CD4-positive, alpha-beta T cell (primary cell): Measurements from ENCODE around the gene CDK17. TPM values are rescaled to one million over a fixed set of nuclear protein-coding genes. Genes with fewer than 3 reads are reported as not detected.

Source experiments
- ATAC-seq: fragments of 200-7000 bp; cut with Tn5 transposase; one replicate; pipeline ENCODE4 v1.10.0; 2022; ENCODE audit warnings: mild to moderate bottlenecking; ENCODE audit not compliant: poor library complexity
- CTCF ChIA-PET: fragments of 350-600 bp; sonication (Branson Sonifier 250); formaldehyde crosslinking; loops from one replicate; lab custom pipeline; 2021; ENCODE audit warnings: antibody characterized with exemption, inconsistent platforms; lab: Charles Lee
- POLR2A ChIA-PET: fragments of 350-600 bp; sonication (Branson Sonifier 250); formaldehyde crosslinking; loops from one replicate; lab custom pipeline; 2021; ENCODE audit warnings: antibody characterized with exemption, inconsistent platforms; lab: Charles Lee
- DNase-seq, 14 experiments: peaks; one replicate each; pipeline ENCODE4 v3.0.0-alpha.2; 2013 to 2020; ENCODE audit warnings: mixed read lengths in 2 of 14
- H3K27ac ChIP-seq, 2 donors: one replicate each; pipeline versions ENCODE4 v1.5.1 to v1.7.0; 2013; ENCODE audit warnings: low read length in 2 of 2, low read depth in 1 of 2, mild to moderate bottlenecking in 1 of 2
- H3K27me3 ChIP-seq, 2 experiments: 1 replicate in 1 of 2; 2 replicates in 1 of 2; pipeline versions ENCODE4 v1.6.1 to v1.7.0; 2013; ENCODE audit warnings: low read length in 2 of 2, control low read depth in 1 of 2, mild to moderate bottlenecking in 1 of 2, moderate library complexity in 1 of 2; ENCODE audit not compliant: insufficient read depth in 2 of 2, control insufficient read depth in 1 of 2
- H3K36me3 ChIP-seq: one replicate; pipeline ENCODE4 v1.6.1; 2013; ENCODE audit warnings: low read length, control low read depth; ENCODE audit not compliant: insufficient read depth
- H3K4me1 ChIP-seq: one replicate; pipeline ENCODE4 v1.6.1; 2013; ENCODE audit warnings: low read length, control low read depth; ENCODE audit not compliant: insufficient read depth
- H3K4me3 ChIP-seq: one replicate; pipeline ENCODE4 v1.5.1; 2013; ENCODE audit warnings: mild to moderate bottlenecking, low read length, moderate library complexity
- H3K9me3 ChIP-seq, 2 experiments: 1 replicate in 1 of 2; 2 replicates in 1 of 2; pipeline versions ENCODE4 v1.6.1 to v1.7.0; 2013; ENCODE audit warnings: low read length in 2 of 2, mild to moderate bottlenecking in 2 of 2, control low read depth in 1 of 2, moderate library complexity in 1 of 2; ENCODE audit not compliant: control insufficient read depth in 1 of 2, insufficient read depth in 1 of 2
- H3K27ac Mint-ChIP-seq: one replicate; pipeline ENCODE4 v1.8.0; 2020; ENCODE audit warnings: mixed read lengths
- H3K27me3 Mint-ChIP-seq: one replicate; pipeline ENCODE4 v1.8.0; 2021; ENCODE audit warnings: mixed read lengths
- H3K36me3 Mint-ChIP-seq: one replicate; pipeline ENCODE4 v1.8.0; 2021; ENCODE audit warnings: low read depth, mixed read lengths
- H3K4me1 Mint-ChIP-seq: one replicate; pipeline ENCODE4 v1.8.0; 2021; ENCODE audit warnings: low read depth, mixed read lengths
- H3K4me3 Mint-ChIP-seq: one replicate; pipeline ENCODE4 v1.8.0; 2020; ENCODE audit warnings: mild to moderate bottlenecking, mixed read lengths
- H3K9me3 Mint-ChIP-seq: one replicate; pipeline ENCODE4 v1.8.0; 2020; ENCODE audit warnings: mixed read lengths
- intact Hi-C, 2 experiments: fragments of 100-400 bp; cut with DNase I in 1 of 2; cut with micrococcal nuclease in 1 of 2; formaldehyde crosslinking; loops; one replicate each; pipeline versions ENCODE4 v1.15.1 to v1.9.0; 2023 to 2025; cut with DNase I, micrococcal nuclease
- total RNA-seq, 174 experiments: library from RNA in 2 of 174; stranded (reverse) in 2 of 174; gene quantifications; one replicate each; pipeline ENCODE4 v1.2.3 and lab custom pipeline; 2021 to 2026
- TF ChIP-seq, protein P1 (sequence below): fragments of 200-600 bp; IDR thresholded peaks from one replicate; pipeline ENCODE4 v1.8.0; 2022; ENCODE audit warnings: antibody characterized with exemption, mild to moderate bottlenecking

Gene CDK17
- total RNA-seq, 2 experiments from 2014 or later = 112 to 113 TPM

- TF ChIP-seq, protein P1, sequence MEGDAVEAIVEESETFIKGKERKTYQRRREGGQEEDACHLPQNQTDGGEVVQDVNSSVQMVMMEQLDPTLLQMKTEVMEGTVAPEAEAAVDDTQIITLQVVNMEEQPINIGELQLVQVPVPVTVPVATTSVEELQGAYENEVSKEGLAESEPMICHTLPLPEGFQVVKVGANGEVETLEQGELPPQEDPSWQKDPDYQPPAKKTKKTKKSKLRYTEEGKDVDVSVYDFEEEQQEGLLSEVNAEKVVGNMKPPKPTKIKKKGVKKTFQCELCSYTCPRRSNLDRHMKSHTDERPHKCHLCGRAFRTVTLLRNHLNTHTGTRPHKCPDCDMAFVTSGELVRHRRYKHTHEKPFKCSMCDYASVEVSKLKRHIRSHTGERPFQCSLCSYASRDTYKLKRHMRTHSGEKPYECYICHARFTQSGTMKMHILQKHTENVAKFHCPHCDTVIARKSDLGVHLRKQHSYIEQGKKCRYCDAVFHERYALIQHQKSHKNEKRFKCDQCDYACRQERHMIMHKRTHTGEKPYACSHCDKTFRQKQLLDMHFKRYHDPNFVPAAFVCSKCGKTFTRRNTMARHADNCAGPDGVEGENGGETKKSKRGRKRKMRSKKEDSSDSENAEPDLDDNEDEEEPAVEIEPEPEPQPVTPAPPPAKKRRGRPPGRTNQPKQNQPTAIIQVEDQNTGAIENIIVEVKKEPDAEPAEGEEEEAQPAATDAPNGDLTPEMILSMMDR = no peak
- intact Hi-C loops = loop anchor here in 1 of 2 experiments (10.0 kb wide), 1 partner anchor 55 kb away; no protein-coding TSS in a partner anchor
- ChIA-PET POLR2A (interaction anchor here (1.2 kb wide), 2 partner anchors 21 to 51 kb away, joined by 3 to 5 read pairs; no protein-coding TSS in a partner anchor), CTCF (interaction anchor here (0.8 to 1.1 kb wide), 2 partner anchors 11 to 33 kb away, joined by 3 read pairs; no protein-coding TSS in a partner anchor)
- H3K4me1 ChIP-seq = peaks cover 34% of the 10 kb centered on the region
- H3K9me3 Mint-ChIP-seq = no peaks in the 10 kb centered on the region
- DNase-seq (no peak), ATAC-seq (no peak)
- H3K4me3 Mint-ChIP-seq = no peak overlapping the region
- H3K27ac ChIP-seq = no peak overlapping the region
- H3K4me1 Mint-ChIP-seq = peaks cover 84% of the 10 kb centered on the region
- peak overlapping the region; percentile 31 for H3K27ac Mint-ChIP-seq
- no peaks in the 10 kb centered on the region for H3K27me3 ChIP-seq
- no peaks in the 10 kb centered on the region for H3K27me3 Mint-ChIP-seq
- peaks cover 3% of the 10 kb centered on the region for H3K36me3 Mint-ChIP-seq
- no peaks in the 10 kb centered on the region for H3K9me3 ChIP-seq
- no peak overlapping the region for H3K4me3 ChIP-seq
- no peaks in the 10 kb centered on the region for H3K36me3 ChIP-seq
Observed at GRCh38 chr12:96359328-96359727, 40.9 kb downstream of the CDK17 start.

DNA sequence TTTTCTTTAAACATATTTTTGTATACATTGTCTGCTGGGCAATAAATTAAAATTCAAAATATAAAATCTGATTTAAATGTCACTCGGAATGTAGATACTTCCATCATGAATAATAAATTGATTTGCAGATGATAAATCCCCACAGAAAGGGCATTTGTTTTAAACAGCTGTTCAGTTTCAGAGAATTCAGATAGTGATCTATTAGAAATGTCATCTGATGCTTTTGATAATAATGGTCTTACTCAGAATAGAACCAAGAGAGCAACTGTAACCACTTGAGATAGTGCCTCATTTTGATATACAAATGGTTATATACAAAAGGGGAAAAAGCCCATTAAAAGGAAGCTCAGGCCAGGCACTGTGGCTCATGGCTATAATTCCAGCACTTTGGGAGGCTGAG is 43.4 kb downstream of the CDK17 start:
- no peak overlapping the region for H3K27ac Mint-ChIP-seq
- TF ChIP-seq, protein P1 = no peak
- H3K36me3 Mint-ChIP-seq = no peaks in the 10 kb centered on the region
- no peaks in the 10 kb centered on the region for H3K27me3 ChIP-seq
- no peak for DNase-seq
- H3K36me3 ChIP-seq = no peaks in the 10 kb centered on the region
- H3K27me3 Mint-ChIP-seq = no peaks in the 10 kb centered on the region
- H3K9me3 ChIP-seq = no peaks in the 10 kb centered on the region
- peaks cover 87% of the 10 kb centered on the region for H3K4me1 Mint-ChIP-seq
- ATAC-seq = no peak
- intact Hi-C loops = loop anchor here in 1 of 2 experiments (10.0 kb wide), 1 partner anchor 52 kb away; no protein-coding TSS in a partner anchor
- peaks cover 34% of the 10 kb centered on the region for H3K4me1 ChIP-seq
- CTCF ChIA-PET = no interaction called here
- H3K9me3 Mint-ChIP-seq = no peaks in the 10 kb centered on the region
- no peak overlapping the region for H3K4me3 ChIP-seq
- no peak overlapping the region for H3K27ac ChIP-seq
- POLR2A ChIA-PET = interaction anchor here (0.7 to 1.1 kb wide), 4 partner anchors 15 to 214 kb away, joined by 3 to 4 read pairs (median 4); no protein-coding TSS in a partner anchor
- no peak overlapping the region for H3K4me3 Mint-ChIP-seq

DNA sequence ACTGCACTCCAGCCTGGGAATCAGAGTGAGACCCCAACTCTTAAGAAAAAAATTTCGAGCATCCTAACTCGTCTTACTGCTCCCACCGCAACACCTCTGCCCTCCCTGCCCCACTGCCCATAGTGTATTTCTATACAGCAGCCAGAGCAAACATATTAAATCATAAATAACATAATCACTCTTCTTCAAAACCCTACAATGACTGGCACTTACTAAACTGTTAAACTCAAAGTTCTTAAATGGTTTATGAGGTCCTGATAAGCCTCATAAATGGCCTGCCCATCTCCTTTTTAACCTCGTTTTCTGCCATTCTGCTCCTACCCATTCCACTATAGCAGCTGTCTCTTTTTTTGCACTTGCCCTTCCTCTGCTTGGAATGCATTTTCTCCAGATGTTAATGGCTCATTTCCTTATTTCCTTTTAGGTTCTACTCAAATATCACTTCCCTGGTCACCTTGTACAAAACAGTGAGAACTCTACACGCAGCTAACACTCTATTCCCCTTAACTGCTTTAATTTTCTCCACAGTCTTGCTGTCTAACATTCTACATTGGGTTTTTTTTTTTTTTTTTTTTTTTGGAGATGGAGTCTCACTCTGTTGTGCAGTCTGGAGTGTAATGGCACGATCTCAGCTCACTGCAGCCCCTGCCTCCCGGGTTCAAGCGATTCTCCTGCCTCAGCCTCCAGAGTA is 45.2 kb downstream of the CDK17 start:
- intact Hi-C loops = loop anchor here in 1 of 2 experiments (10.0 kb wide), 1 partner anchor 50 kb away; no protein-coding TSS in a partner anchor
- ATAC-seq (no peak), DNase-seq (no peak)
- TF ChIP-seq, protein P1 = no peak
- POLR2A ChIA-PET = no interaction called here
- Mint-ChIP-seq H3K27ac (no peak overlapping the region), H3K27me3 (no peaks in the 10 kb centered on the region), H3K4me1 (peaks cover 84% of the 10 kb centered on the region), H3K9me3 (no peaks in the 10 kb centered on the region), H3K36me3 (no peaks in the 10 kb centered on the region), H3K4me3 (no peak overlapping the region)
- CTCF ChIA-PET = interaction anchor here (1.7 kb wide), 1 partner anchor 13 kb away, joined by 3 read pairs; no protein-coding TSS in a partner anchor
- Histone ChIP-seq H3K36me3 (no peaks in the 10 kb centered on the region), H3K27ac (no peak overlapping the region), H3K27me3 (no peaks in the 10 kb centered on the region), H3K4me1 (peaks cover 27% of the 10 kb centered on the region), H3K9me3 (no peaks in the 10 kb centered on the region), H3K4me3 (no peak overlapping the region)
